ENCODE data around the gene PARM1.

PARM1 gene

GRCh38 chr4:74983253-74983635, 50.3 kb downstream of the PARM1 start:
- TF ChIP-seq CEBPB (IDR thresholded peaks at IDR 0.05) (no peak), EP300 (IDR thresholded peaks at IDR 0.05; ENCODE audit: borderline replicate concordance) (no peak), FOXM1 (IDR thresholded peaks at IDR 0.05; ENCODE audit: borderline replicate concordance, low read depth) (no peak), TAF1 (IDR thresholded peaks at IDR 0.05; ENCODE audit: low read depth) (no peak), YY1 (IDR thresholded peaks at IDR 0.05; ENCODE audit: low read depth) (no peak), CREB1 (IDR thresholded peaks at IDR 0.05; ENCODE audit: low read depth) (no peak), TEAD4 (IDR thresholded peaks at IDR 0.05) (no peak), TCF12 (IDR thresholded peaks at IDR 0.05; ENCODE audit: low read depth) (no peak), MAX (IDR thresholded peaks at IDR 0.05) (no peak), USF1 (IDR thresholded peaks at IDR 0.05) (no peak), RAD21 (IDR thresholded peaks at IDR 0.05; ENCODE audit: low read depth) (no peak), EGR1 (IDR thresholded peaks at IDR 0.05) (no peak), ZBTB7A (IDR thresholded peaks at IDR 0.05; ENCODE audit: low read depth) (no peak), NFIC (IDR thresholded peaks at IDR 0.05) (no peak)

- TF ChIP-seq EP300 (IDR thresholded peaks at IDR 0.05; ENCODE audit: borderline replicate concordance) (no peak), TEAD4 (IDR thresholded peaks at IDR 0.05) (no peak), EGR1 (IDR thresholded peaks at IDR 0.05) (no peak), RAD21 (IDR thresholded peaks at IDR 0.05; ENCODE audit: low read depth) (no peak), FOXM1 (IDR thresholded peaks at IDR 0.05; ENCODE audit: borderline replicate concordance, low read depth) (no peak), TCF12 (IDR thresholded peaks at IDR 0.05; ENCODE audit: low read depth) (no peak), YY1 (IDR thresholded peaks at IDR 0.05; ENCODE audit: low read depth) (no peak), NFIC (IDR thresholded peaks at IDR 0.05) (no peak), TAF1 (IDR thresholded peaks at IDR 0.05; ENCODE audit: low read depth) (no peak), CEBPB (IDR thresholded peaks at IDR 0.05) (no peak), ZBTB7A (IDR thresholded peaks at IDR 0.05; ENCODE audit: low read depth) (no peak), CREB1 (IDR thresholded peaks at IDR 0.05; ENCODE audit: low read depth) (no peak), REST (IDR thresholded peaks at IDR 0.05; ENCODE audit: low read depth) (no peak), MAX (IDR thresholded peaks at IDR 0.05) (no peak), USF1 (IDR thresholded peaks at IDR 0.05) (no peak)
Observed at GRCh38 chr4:74990276-74990875, 57.5 kb downstream of the PARM1 start.

- TF ChIP-seq TEAD4 (IDR thresholded peaks at IDR 0.05) = peak; percentile 62
- no peak for TF ChIP-seq CEBPB (IDR thresholded peaks at IDR 0.05)
- no peak for TF ChIP-seq CREB1 (IDR thresholded peaks at IDR 0.05; ENCODE audit: low read depth)
- no peak for TF ChIP-seq REST (IDR thresholded peaks at IDR 0.05; ENCODE audit: low read depth)
Observed at GRCh38 chr4:74996996-74997395, 64.1 kb downstream of the PARM1 start.

- TF ChIP-seq ZBTB7A (IDR thresholded peaks at IDR 0.05; ENCODE audit: low read depth) (no peak), REST (IDR thresholded peaks at IDR 0.05; ENCODE audit: low read depth) (no peak), EGR1 (IDR thresholded peaks at IDR 0.05) (no peak), EP300 (IDR thresholded peaks at IDR 0.05; ENCODE audit: borderline replicate concordance) (no peak), CEBPB (IDR thresholded peaks at IDR 0.05) (no peak), TCF12 (IDR thresholded peaks at IDR 0.05; ENCODE audit: low read depth) (no peak), YY1 (IDR thresholded peaks at IDR 0.05; ENCODE audit: low read depth) (no peak), FOXM1 (IDR thresholded peaks at IDR 0.05; ENCODE audit: borderline replicate concordance, low read depth) (no peak), NFIC (IDR thresholded peaks at IDR 0.05) (no peak), RAD21 (IDR thresholded peaks at IDR 0.05; ENCODE audit: low read depth) (no peak), MAX (IDR thresholded peaks at IDR 0.05) (no peak), TAF1 (IDR thresholded peaks at IDR 0.05; ENCODE audit: low read depth) (no peak), USF1 (IDR thresholded peaks at IDR 0.05) (no peak), CREB1 (IDR thresholded peaks at IDR 0.05; ENCODE audit: low read depth) (no peak)
Observed at GRCh38 chr4:74997948-74998729, 65.2 kb downstream of the PARM1 start.
